ENCODE data around the gene SEMA4D.

Gene SEMA4D

DNA sequence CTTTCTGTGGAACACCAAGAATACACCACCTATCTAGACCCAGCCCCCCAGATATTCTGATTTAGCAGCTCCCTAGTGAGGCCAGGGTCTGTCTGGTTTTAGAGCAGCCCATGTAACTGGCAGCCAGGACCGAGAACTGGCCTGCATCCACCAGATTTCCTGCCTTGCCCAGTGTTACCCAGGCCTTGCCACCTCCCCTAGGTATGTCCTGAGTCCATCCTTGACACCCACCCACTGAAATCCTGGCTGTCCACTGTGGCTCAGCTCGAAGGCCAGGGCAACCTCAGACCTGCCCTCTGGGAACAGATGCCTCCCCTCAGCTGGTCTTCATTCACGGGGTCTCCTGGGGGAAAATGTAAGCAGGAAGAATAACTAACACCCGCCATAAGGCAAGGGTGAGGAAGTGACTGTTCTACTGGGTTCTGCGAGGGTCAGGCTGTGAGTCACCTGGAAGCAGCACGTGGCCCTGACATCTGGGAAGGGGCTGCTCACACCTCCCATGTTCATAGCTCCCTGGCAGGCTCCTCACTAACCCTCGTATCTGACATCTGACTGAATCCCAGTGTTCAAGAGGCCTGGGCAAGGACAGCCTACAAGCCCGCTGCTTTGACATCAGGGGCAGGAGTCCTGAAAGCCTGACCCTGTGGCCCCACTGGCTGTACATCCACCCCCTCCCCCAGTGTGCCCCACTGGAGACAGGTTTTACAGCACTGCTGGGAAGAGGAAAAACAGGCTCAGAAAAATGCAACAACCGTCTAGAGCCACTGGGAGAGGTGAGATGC lies 72.7 kb downstream of the SEMA4D start:
- no peak for DNase-seq

DNA sequence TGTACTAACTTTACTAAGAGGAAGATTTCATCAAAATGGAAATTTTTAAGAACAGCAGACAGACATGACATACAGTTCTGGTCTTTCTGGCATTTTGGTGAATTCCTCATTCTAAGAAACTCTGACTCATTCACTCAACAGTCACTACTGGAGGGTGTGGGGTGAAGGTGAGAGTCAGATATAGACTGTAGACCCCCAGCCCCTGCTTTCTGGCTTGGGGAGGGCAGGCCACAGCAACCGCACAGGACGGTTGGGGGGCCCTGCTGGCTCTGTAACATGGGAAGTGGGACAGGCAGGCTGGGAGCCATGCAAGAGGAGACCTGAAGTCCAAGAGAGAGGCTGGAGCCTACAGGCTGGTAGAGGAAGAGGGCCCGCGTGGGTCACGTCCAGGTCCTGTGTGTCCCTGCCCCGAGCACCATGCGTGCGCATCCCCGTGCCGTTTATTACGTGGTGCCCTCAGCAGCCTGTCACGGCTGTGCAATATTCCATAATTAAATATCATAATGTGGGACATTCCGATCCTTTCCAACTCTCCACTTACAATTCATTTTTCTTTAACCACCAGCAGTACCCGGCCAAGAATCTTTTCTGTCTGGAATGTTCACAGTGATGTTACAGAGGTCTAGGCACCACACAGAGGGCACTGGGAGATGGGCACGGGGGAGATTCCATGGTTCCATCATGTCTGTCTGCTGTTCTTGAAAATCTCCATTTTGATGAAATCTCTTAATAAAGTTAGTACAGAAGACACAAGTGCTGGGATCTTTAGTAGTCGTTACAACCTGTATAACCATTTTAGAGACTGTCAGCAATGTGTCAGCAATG lies 75.5 kb downstream of the SEMA4D start:
- no peak for DNase-seq

- DNase-seq, result no peak
Observed at GRCh38 chr9:89421595-89421994, 76.3 kb downstream of the SEMA4D start.

GRCh38 chr9:89420397-89421178 lies 77.3 kb downstream of the SEMA4D start:
- no peak for DNase-seq

DNA sequence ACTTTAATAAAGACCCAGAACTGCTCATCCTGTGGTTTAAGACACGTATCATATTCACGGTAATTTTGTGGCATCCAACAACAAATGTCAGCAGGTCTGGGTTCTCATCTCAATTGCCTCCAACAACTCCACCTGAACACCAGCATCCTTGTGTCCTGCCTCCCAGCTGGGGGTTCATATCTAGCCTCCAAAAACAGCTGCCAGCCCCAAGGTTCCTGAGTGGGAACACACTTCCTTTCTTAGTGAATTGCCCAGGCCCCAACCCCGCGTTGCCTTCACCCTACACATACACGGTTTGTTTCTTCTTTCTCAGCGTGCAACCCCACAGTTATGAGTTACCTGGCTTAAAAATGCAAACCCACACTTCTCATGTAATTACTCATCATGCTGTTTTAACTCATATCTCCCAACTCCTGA lies 77.9 kb downstream of the SEMA4D start:
- no peak for DNase-seq

DNA sequence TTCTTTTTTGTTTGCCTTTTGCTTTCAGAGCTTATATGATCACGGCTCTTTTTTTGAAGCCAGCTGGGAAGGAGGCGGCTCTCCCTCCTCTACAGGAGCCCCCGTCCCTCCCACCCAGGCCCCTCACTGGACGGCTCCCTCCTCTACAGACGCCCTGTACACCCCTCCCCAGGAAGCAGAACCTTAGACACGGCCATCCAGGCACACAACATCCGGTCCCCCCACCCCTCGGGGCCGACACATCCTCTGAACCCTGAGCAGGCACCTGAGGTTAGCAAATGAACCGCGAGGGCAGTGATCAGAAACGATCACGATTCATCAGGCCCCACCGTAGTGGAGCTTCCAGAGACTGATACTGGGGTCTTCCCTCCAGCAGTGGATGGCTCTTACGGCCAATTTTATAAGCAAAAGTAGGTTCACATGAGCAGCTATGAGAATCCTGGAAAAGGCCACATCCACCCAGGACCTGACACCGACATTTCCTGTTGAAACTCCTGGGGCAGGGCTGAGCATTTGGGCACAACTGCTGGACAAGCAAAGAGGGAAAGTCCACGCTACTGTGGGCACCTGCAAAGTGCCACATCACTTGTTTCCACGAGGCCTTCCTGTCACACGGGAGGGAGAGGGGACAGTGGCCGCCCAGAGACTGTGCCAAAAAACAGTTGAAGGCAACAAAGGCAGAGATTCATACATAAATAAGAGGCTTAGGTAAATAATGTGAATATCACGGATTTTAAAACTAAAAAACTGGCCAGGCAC lies 78.9 kb downstream of the SEMA4D start:
- no peak for DNase-seq

- no peak for DNase-seq
Observed at GRCh38 chr9:89418474-89418845, 79.5 kb downstream of the SEMA4D start.

GRCh38 chr9:89417832-89418473 lies 80.0 kb downstream of the SEMA4D start:
- DNase-seq, result no peak

- no peak for DNase-seq
Observed at GRCh38 chr9:89414670-89415324, 83.1 kb downstream of the SEMA4D start.

DNA sequence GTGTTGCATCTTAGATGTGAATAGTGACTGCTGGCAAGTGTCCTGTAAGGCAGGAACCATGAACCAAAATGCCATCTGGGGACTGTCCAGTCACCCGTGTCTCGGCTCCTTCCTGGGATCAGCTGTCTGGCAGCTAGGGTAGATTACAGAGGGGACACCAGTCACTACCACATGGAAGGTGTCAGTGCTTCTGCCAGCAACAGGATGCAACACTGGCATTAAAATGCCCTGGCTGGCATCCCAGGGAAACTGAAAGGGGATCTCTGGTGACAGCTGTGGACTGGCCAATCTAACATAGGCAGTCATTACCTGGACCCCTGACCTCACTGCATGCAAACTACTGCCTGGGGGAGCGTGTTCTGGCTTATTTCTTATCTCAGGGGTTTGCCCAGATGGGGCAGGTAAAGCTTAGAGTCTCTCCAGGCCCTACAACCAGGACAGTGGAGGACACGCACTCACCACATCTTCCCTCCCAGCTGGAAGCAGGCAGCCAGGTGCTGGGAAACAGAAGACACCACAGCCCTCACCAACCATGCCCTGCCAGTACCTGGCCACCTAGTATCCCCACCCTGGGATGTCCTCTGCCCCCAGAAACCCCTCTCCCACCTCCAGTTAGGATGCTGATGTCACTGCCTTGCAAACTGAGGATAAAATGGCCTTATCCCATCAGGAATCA lies 83.8 kb downstream of the SEMA4D start:
- DNase-seq, result no peak

DNA sequence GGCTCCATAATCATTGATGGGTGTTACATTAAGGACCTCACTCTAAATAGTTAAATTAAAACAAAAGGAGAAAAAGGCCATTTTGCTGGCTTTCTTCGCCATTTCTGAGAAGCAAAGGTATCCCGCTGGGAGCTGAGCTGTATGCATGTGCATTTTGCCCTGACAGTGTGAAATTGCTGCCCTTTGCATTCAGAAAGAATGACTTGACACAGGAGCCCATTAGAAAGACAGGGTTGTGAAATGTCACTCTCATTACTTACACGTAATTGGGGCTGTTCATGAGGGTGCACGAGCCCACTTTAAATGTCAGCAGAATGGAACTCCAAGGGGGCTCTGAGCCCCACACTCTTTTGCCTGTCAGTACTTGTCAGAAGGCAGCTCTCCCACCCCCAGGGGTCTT lies 85.0 kb downstream of the SEMA4D start:
- no peak for DNase-seq

GRCh38 chr9:89412541-89412940 lies 85.4 kb downstream of the SEMA4D start:
- no peak for DNase-seq

- no peak for DNase-seq
Observed at GRCh38 chr9:89411759-89412158, 86.2 kb downstream of the SEMA4D start.

GRCh38 chr9:89410641-89411350 lies 87.1 kb downstream of the SEMA4D start:
- no peak for DNase-seq

DNA sequence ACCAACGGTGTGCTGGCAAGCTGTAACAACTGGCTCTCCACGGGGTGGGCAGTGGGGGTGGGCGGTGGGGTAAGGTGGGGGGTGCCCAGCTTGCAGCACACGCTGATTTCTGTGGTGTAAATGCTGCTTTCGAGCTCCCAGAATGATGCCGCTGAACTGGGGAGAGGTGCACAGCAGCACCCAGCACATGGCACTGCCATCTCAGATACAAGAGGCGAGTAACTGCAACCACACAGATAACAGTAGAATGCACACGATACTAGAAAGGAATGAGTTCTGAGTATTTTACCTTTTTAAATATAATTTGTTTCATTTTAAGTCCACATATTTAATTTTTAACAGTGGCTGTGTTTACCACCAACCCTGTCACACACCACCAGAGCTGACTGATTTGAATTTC lies 87.9 kb downstream of the SEMA4D start:
- no peak for DNase-seq

DNA sequence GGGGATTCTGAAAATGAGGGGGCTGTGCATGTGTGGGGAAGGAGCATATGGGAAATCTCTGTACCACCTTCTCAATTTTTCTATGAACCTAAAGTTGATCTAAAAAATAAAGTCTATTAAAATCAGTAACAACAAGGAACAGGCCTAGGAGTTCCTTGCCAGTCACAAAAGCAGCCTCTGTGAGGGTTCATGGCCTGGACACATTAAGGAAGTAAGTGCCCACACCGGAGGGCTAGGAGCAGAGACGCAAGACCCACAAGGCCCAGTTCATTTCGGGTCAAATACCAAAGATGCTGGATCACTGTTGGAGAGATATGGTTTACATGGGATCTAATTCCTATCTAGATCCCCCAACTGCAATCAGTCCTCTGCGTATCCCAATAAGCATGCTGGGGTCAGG lies 88.4 kb downstream of the SEMA4D start:
- no peak for DNase-seq

DNA sequence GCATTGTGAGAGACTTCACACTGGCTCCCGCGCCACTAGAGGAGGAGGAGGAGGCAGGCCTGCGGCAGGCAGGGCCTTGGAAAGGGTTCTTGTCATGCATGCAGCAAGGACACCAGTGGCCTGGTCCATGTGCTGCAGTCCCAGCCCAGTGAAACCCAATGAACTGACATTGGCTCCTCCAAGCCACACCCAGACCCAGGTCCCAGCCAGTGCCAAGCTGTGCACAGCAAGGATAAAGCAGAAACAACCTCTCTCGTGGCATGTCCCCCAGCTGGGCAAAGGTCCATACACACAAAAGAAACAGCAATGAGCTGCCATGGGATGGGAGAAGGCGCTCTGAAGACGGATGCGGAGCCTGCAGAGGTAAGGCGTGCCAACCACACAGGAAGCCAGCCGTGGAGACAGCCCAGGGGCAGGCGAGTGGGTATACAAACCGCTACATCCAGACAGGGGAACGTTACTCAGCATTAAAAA lies 89.2 kb downstream of the SEMA4D start:
- no peak for DNase-seq

DNA sequence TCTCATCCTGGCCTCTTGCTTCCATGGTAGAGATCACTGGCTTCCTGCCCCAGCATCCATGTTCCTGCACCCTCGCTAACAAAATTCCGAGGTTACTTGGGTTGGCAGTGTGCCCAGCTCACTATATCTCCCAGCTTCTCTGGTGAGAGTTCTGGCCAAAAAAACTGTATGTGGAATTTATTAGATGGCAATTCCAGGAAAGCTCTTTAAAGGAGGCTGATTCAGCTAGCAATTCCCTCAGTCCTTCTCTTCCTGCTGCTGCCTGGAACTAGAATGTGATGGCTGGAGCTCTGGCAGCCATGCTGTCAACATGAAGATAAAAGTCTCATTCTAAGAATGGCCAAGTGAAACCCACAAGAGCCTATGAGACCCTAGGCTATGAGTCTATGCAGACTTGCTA lies 90.8 kb downstream of the SEMA4D start:
- DNase-seq, result no peak

DNA sequence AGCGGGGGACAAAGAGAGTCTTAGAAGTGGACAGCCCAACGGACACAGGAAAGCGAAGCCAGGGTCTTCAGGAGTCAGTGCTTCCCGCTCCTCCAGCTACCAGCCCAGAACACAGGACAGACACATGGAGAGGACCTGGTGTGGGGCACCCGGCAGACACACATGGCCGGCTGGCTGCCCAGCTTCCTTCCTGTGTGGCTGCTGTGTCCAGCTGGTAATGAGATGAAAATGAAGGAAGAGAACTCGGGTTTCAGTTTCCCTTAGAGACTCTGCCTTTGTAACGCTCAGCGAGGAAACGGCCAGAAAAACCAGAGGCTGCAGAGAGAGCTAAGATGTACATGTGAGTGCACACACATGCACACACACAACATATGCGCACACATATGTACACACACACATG lies 92.1 kb downstream of the SEMA4D start:
- DNase-seq, result no peak

DNA sequence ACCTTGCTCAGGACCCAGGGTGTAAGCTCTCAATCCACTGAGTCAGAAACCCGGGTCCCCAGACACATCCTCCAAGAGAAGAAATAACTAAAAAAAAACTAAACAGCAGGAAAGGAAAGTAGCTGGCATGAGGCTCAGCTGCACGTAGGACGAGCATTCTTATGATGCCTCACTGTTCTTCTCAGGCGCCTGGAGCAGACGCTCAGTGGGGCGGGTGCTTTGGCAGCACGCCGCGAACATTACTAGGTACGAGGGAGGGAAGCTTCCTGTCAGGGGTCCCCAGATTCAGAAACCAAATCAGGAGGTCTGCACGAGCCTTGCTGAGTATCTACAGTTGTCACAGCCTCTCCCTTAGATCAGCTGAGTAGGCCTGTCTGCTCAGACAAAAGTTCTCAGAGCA lies 93.8 kb downstream of the SEMA4D start:
- DNase-seq, result no peak
